GM12878 (cell line): ENCODE results near the gene COL9A1. TPM values are rescaled to one million over a fixed set of nuclear protein-coding genes. Genes with fewer than 3 reads are reported as not detected.

Experiments used
- ATAC-seq: fragments of 200-7000 bp; cut with Tn5 transposase; 3 replicates; pipeline ENCODE4 v1.9.1; 2020; ENCODE audit warnings: mild to moderate bottlenecking, moderate library complexity
- BruUV-seq: library from RNA; stranded (reverse); fragments of 400-500 nt; replicated peaks from 2 replicates; lab custom pipeline; 2021; lab: Mats Ljungman, UMichigan
- CTCF ChIA-PET: fragments of 300-600 bp; sonication (Branson Sonifier 250); formaldehyde crosslinking; extraction: SDS; loops from one replicate; lab custom pipeline; 2021; ENCODE audit warnings: inconsistent platforms; lab: Yijun Ruan, JAX
- POLR2A ChIA-PET: fragments of 350-600 bp; formaldehyde crosslinking; extraction: SDS; loops from one replicate; lab custom pipeline; 2021; ENCODE audit warnings: inconsistent platforms; lab: Charles Lee
- RAD21 ChIA-PET: fragments of 300-600 bp; sonication (Branson Sonifier 250); formaldehyde crosslinking; loops from one replicate; lab custom pipeline; 2023; ENCODE audit warnings: antibody characterized with exemption; ENCODE audit not compliant: unreplicated experiment; lab: Charles Lee
- SMC1A ChIA-PET: fragments of 300-600 bp; sonication (Branson Sonifier 250); formaldehyde crosslinking; loops from one replicate; lab custom pipeline; 2023; ENCODE audit not compliant: unreplicated experiment, uncharacterized antibody; lab: Charles Lee
- DNase-seq: peaks from one replicate; pipeline ENCODE4 v3.0.0-alpha.2; 2011; ENCODE audit warnings: low read depth, low spot score
- FAIRE-seq: peaks from 3 replicates; lab custom pipeline; 2011; peaks lifted over from hg19 to GRCh38; lab: Jason Lieb, UNC
- H2AFZ ChIP-seq: 2 replicates; pipeline ENCODE4 v1.6.0; 2011; ENCODE audit warnings: low read depth, low read length, control low read depth; ENCODE audit not compliant: control insufficient read depth
- H3K27ac ChIP-seq: 2 replicates; pipeline ENCODE4 v1.5.1; 2011; ENCODE audit warnings: control low read depth; ENCODE audit not compliant: control insufficient read depth, insufficient read depth
- H3K27me3 ChIP-seq, 2 experiments: replicated peaks in 1 of 2; 2 replicates each; pipeline versions ENCODE4 v1.6.0 to v1.6.1; 2011; ENCODE audit warnings: low read length in 1 of 2; ENCODE audit not compliant: control insufficient read depth in 2 of 2, insufficient read depth in 2 of 2
- H3K36me3 ChIP-seq, 2 experiments: 2 replicates each; pipeline ENCODE4 v1.5.1; 2011; ENCODE audit warnings: low read length in 1 of 2; ENCODE audit not compliant: control insufficient read depth in 2 of 2, insufficient read depth in 2 of 2
- H3K4me1 ChIP-seq: 2 replicates; pipeline ENCODE4 v1.6.1; 2011; ENCODE audit warnings: mild to moderate bottlenecking, low read length, moderate library complexity, mixed read lengths; ENCODE audit not compliant: control insufficient read depth, insufficient read depth
- H3K4me2 ChIP-seq: 2 replicates; pipeline ENCODE4 v1.6.0; 2011; ENCODE audit warnings: control low read depth; ENCODE audit not compliant: control insufficient read depth, insufficient read depth
- H3K4me3 ChIP-seq: fragments of 200-600 bp; sonication (generic); 2 replicates; pipeline ENCODE4 v1.5.1; 2016
- H3K79me2 ChIP-seq: 2 replicates; pipeline ENCODE4 v1.6.0; 2011; ENCODE audit warnings: low read length; ENCODE audit not compliant: control insufficient read depth, insufficient read depth
- H3K9ac ChIP-seq: 2 replicates; pipeline ENCODE4 v1.8.0; 2011; ENCODE audit warnings: low read length, control low read depth, mixed read lengths; ENCODE audit not compliant: control insufficient read depth, insufficient read depth
- H3K9me3 ChIP-seq: replicated peaks from 3 replicates; pipeline ENCODE4 v1.5.1; 2011; ENCODE audit warnings: mild to moderate bottlenecking, low read length; ENCODE audit not compliant: control insufficient read depth, insufficient read depth
- H4K20me1 ChIP-seq: 2 replicates; pipeline ENCODE4 v1.6.0; 2011; ENCODE audit not compliant: control insufficient read depth, insufficient read depth
- DPF2 ChIP-seq: fragments of 450-650 bp; IDR thresholded peaks from 2 replicates; pipeline ENCODE4 v1.6.1; 2017; ENCODE audit warnings: mild to moderate bottlenecking
- EED ChIP-seq: sonication (generic); IDR thresholded peaks from 2 replicates; pipeline ENCODE4 v1.6.1; 2016; ENCODE audit warnings: antibody characterized with exemption, low read depth
- ESRRA ChIP-seq: IDR thresholded peaks from 2 replicates; pipeline ENCODE4 v1.6.1; 2012; ENCODE audit warnings: mild to moderate bottlenecking, low read length, improper control_type of control experiment
- FOXM1 ChIP-seq: IDR thresholded peaks from 2 replicates; pipeline ENCODE4 v1.6.1; 2012; ENCODE audit warnings: low read depth, mild to moderate bottlenecking, inconsistent platforms, low read length, moderate library complexity
- KLF5 ChIP-seq: fragments of 450-650 bp; IDR thresholded peaks from 2 replicates; pipeline ENCODE4 v1.6.1; 2014; ENCODE audit warnings: mild to moderate bottlenecking; ENCODE audit not compliant: partially characterized antibody
- NR2F1 ChIP-seq: fragments of 450-650 bp; conservative IDR thresholded peaks from 2 replicates; pipeline ENCODE4 v1.6.1; 2017; ENCODE audit warnings: mild to moderate bottlenecking
- SIX5 ChIP-seq: IDR thresholded peaks from 2 replicates; pipeline ENCODE4 v1.6.1; 2011; ENCODE audit warnings: mild to moderate bottlenecking, low read depth, low read length, moderate library complexity; ENCODE audit not compliant: severe bottlenecking
- SMAD1 ChIP-seq: fragments of 450-650 bp; IDR thresholded peaks from 2 replicates; pipeline ENCODE4 v1.6.1; 2018; ENCODE audit warnings: mild to moderate bottlenecking, low read depth; ENCODE audit not compliant: partially characterized antibody
- SRF ChIP-seq, 2 experiments: IDR thresholded peaks; 2 replicates each; pipeline ENCODE4 v1.6.1; 2011; ENCODE audit warnings: low read depth in 2 of 2, low read length in 2 of 2, mild to moderate bottlenecking in 1 of 2, moderate library complexity in 1 of 2
- TARDBP ChIP-seq: IDR thresholded peaks from 2 replicates; pipeline ENCODE4 v1.6.1; 2016; ENCODE audit warnings: borderline replicate concordance
- ZNF622 ChIP-seq: fragments of 450-650 bp; IDR thresholded peaks from 2 replicates; pipeline ENCODE4 v1.6.1; 2017; ENCODE audit warnings: mild to moderate bottlenecking, inconsistent platforms
- WGBS: methylation state at CpG from one replicate; pipeline ENCODE4 v1.1.6; 2016; ENCODE audit warnings: low lambda C conversion rate; ENCODE audit not compliant: insufficient replicate concordance, insufficient coverage; ENCODE audit errors: missing lambda C conversion rate; 5-methylcytosine and 5-hydroxymethylcytosine counted together
- in situ Hi-C: fragments of 300-500 bp; cut with MboI; formaldehyde crosslinking; loops from 9 replicates; pipeline ENCODE4 v1.14.3; 2018; ENCODE audit warnings: mixed read lengths
- intact Hi-C: fragments of 100-400 bp; cut with micrococcal nuclease; formaldehyde crosslinking; loops from one replicate; pipeline ENCODE4 v1.14.2; 2022; ENCODE audit not compliant: unreplicated experiment
- polyA plus RNA-seq, 11 experiments: library from polyadenylated mRNA; depleted of rRNA in 4 of 11; unstranded in 6 of 11; stranded (reverse) in 5 of 11; fragments of >200 nt; fragmentation: Nextera tagmentation in 4 of 11; fragmentation: Illumina TruSeq in 1 of 11; extraction: Ambion mirVana in 4 of 11; extraction: Trizol in 1 of 11; gene quantifications; 1 replicate in 1 of 11; 2 replicates in 10 of 11; pipeline versions ENCODE4 v1.2.1 to v1.2.3, GENCODE V29; 2011 to 2016; ENCODE audit warnings: inconsistent platforms in 2 of 11, missing spikeins in 2 of 11, low read depth in 1 of 11
- total RNA-seq, 4 experiments: library from RNA; depleted of rRNA in 3 of 4; stranded (reverse); fragments of >200 nt in 3 of 4; fragmentation: Illumina TruSeq in 1 of 4; extraction: Trizol in 1 of 4; gene quantifications; 2 replicates each; pipeline versions ENCODE4 v1.2.1 to v1.2.3, GENCODE V29; 2013 to 2021
- TF ChIP-seq, protein P1 (sequence below): IDR thresholded peaks from 2 replicates; pipeline ENCODE4 v1.6.1; 2012; ENCODE audit warnings: low read length, inconsistent platforms
- TF ChIP-seq, protein P2 (sequence below): fragments of 450-650 bp; IDR thresholded peaks from 2 replicates; pipeline ENCODE4 v1.6.1; 2017; ENCODE audit warnings: mild to moderate bottlenecking
- TF ChIP-seq, protein P3 (sequence below): IDR thresholded peaks from 2 replicates; pipeline ENCODE4 v1.6.1; 2012; ENCODE audit warnings: improper control_type of control experiment, low read depth, low read length; ENCODE audit not compliant: insufficient replicate concordance
- TF ChIP-seq, protein P4 (sequence below): fragments of 450-650 bp; conservative IDR thresholded peaks from 2 replicates; pipeline ENCODE4 v1.6.1; 2017; ENCODE audit warnings: mild to moderate bottlenecking, moderate library complexity

Gene COL9A1
- total and polyA plus RNA-seq, 10 of the 15 experiments (the other 5 are each of a cell fraction or from before 2014, with no cell fraction given), result not detected

DNA sequence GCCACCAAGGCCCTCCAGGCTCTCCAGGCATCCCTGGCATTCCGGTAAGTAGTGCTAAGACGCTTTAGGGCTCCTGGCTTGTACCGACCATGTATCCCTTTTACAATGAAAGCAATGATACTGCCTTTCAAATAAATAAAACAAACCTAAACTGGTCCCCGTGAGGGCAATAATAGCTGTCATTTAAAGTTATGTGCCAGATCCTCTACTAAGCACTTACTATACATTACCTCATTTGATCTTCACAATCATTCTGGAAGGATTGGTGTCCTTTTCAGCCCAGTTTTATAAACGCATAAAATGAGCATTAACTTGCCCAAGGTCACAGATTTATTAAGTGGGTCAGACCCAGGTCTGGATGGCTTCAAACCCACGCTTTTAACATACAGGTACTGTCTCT is 114.7 kb downstream of the COL9A1 start:
- no TSS peak for BruUV-seq
- no peaks in the 10 kb centered on the region for H4K20me1 ChIP-seq
- H3K27me3 ChIP-seq, result no peaks in the 10 kb centered on the region
- no peaks in the 10 kb centered on the region for H3K79me2 ChIP-seq
- DNase-seq, result no peak
- in situ Hi-C loops (no loop called here), intact Hi-C loops (no loop called here)
- H3K27ac ChIP-seq, result no peak overlapping the region
- H3K36me3 ChIP-seq, result no peaks in the 10 kb centered on the region; a peak in 1 of 4 replicates
- ChIA-PET SMC1A (no interaction called here), CTCF (no interaction called here), POLR2A (no interaction called here), RAD21 (interaction anchor here (0.6 kb wide), 1 partner anchor 29 kb away, joined by 3 read pairs; no protein-coding TSS in a partner anchor)
- over 99% methylated on average over 6 of the region's 6 CpGs for WGBS
- no peaks in the 10 kb centered on the region for H3K4me1 ChIP-seq
- H3K9me3 ChIP-seq, result no peaks in the 10 kb centered on the region
- no peak overlapping the region for H3K9ac ChIP-seq
- no peak for ATAC-seq
- no peak overlapping the region for H2AFZ ChIP-seq
- H3K4me2 ChIP-seq, result no peak overlapping the region
- no peak for FAIRE-seq
- H3K4me3 ChIP-seq, result no peak overlapping the region
- no peak for TF ChIP-seq ESRRA
- no peak for TF ChIP-seq EED
- TF ChIP-seq, protein P1, sequence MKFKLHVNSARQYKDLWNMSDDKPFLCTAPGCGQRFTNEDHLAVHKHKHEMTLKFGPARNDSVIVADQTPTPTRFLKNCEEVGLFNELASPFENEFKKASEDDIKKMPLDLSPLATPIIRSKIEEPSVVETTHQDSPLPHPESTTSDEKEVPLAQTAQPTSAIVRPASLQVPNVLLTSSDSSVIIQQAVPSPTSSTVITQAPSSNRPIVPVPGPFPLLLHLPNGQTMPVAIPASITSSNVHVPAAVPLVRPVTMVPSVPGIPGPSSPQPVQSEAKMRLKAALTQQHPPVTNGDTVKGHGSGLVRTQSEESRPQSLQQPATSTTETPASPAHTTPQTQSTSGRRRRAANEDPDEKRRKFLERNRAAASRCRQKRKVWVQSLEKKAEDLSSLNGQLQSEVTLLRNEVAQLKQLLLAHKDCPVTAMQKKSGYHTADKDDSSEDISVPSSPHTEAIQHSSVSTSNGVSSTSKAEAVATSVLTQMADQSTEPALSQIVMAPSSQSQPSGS, result no peak
- TF ChIP-seq DPF2, result no peak
- TF ChIP-seq TARDBP, result no peak
- no peak for TF ChIP-seq SRF (IDR thresholded peaks at IDR 0.05; ENCODE audit: low read depth in 2 of 2, low read length in 2 of 2)
- no peak for TF ChIP-seq KLF5
- TF ChIP-seq, protein P2, sequence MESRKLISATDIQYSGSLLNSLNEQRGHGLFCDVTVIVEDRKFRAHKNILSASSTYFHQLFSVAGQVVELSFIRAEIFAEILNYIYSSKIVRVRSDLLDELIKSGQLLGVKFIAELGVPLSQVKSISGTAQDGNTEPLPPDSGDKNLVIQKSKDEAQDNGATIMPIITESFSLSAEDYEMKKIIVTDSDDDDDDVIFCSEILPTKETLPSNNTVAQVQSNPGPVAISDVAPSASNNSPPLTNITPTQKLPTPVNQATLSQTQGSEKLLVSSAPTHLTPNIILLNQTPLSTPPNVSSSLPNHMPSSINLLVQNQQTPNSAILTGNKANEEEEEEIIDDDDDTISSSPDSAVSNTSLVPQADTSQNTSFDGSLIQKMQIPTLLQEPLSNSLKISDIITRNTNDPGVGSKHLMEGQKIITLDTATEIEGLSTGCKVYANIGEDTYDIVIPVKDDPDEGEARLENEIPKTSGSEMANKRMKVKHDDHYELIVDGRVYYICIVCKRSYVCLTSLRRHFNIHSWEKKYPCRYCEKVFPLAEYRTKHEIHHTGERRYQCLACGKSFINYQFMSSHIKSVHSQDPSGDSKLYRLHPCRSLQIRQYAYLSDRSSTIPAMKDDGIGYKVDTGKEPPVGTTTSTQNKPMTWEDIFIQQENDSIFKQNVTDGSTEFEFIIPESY, result no peak
- TF ChIP-seq SIX5, result no peak
- no peak for TF ChIP-seq SMAD1
- TF ChIP-seq NR2F1, result no peak
- TF ChIP-seq, protein P3, sequence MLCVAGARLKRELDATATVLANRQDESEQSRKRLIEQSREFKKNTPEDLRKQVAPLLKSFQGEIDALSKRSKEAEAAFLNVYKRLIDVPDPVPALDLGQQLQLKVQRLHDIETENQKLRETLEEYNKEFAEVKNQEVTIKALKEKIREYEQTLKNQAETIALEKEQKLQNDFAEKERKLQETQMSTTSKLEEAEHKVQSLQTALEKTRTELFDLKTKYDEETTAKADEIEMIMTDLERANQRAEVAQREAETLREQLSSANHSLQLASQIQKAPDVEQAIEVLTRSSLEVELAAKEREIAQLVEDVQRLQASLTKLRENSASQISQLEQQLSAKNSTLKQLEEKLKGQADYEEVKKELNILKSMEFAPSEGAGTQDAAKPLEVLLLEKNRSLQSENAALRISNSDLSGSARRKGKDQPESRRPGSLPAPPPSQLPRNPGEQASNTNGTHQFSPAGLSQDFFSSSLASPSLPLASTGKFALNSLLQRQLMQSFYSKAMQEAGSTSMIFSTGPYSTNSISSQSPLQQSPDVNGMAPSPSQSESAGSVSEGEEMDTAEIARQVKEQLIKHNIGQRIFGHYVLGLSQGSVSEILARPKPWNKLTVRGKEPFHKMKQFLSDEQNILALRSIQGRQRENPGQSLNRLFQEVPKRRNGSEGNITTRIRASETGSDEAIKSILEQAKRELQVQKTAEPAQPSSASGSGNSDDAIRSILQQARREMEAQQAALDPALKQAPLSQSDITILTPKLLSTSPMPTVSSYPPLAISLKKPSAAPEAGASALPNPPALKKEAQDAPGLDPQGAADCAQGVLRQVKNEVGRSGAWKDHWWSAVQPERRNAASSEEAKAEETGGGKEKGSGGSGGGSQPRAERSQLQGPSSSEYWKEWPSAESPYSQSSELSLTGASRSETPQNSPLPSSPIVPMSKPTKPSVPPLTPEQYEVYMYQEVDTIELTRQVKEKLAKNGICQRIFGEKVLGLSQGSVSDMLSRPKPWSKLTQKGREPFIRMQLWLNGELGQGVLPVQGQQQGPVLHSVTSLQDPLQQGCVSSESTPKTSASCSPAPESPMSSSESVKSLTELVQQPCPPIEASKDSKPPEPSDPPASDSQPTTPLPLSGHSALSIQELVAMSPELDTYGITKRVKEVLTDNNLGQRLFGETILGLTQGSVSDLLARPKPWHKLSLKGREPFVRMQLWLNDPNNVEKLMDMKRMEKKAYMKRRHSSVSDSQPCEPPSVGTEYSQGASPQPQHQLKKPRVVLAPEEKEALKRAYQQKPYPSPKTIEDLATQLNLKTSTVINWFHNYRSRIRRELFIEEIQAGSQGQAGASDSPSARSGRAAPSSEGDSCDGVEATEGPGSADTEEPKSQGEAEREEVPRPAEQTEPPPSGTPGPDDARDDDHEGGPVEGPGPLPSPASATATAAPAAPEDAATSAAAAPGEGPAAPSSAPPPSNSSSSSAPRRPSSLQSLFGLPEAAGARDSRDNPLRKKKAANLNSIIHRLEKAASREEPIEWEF, result no peak
- no peak for TF ChIP-seq FOXM1
- TF ChIP-seq, protein P4, sequence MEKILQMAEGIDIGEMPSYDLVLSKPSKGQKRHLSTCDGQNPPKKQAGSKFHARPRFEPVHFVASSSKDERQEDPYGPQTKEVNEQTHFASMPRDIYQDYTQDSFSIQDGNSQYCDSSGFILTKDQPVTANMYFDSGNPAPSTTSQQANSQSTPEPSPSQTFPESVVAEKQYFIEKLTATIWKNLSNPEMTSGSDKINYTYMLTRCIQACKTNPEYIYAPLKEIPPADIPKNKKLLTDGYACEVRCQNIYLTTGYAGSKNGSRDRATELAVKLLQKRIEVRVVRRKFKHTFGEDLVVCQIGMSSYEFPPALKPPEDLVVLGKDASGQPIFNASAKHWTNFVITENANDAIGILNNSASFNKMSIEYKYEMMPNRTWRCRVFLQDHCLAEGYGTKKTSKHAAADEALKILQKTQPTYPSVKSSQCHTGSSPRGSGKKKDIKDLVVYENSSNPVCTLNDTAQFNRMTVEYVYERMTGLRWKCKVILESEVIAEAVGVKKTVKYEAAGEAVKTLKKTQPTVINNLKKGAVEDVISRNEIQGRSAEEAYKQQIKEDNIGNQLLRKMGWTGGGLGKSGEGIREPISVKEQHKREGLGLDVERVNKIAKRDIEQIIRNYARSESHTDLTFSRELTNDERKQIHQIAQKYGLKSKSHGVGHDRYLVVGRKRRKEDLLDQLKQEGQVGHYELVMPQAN, result no peak
- no peak for TF ChIP-seq ZNF622
